ENCODE data around the gene ANKRD34B. TPM values are rescaled to one million over a fixed set of nuclear protein-coding genes. Genes with fewer than 3 reads are reported as not detected.

The ANKRD34B gene
- total RNA-seq, 2 donors from 2014 or later = 0.20 to 0.49 TPM

DNA sequence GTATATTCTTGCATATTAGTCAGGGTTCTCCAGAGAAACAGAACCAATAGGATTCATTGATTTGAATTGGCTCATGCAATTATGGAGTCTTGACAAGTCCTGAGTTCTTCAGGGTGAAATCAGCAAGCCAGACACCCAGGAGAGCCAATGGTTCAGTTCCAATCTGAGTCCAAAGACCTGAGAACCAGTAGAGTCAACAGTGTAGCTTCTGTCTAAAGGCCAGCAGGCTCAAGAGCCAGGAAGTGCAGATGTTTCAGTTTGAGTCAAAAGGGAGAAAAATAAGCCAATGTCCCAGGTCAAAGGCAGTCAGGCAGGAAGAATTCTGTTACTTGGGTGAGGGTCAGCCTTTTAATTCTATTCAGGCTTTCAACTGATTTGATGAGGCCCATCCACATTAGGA is 37.8 kb upstream of the ANKRD34B start:
- Histone ChIP-seq H3K27me3 (ENCODE audit: control insufficient read depth, insufficient read depth, low read length, poor library complexity, severe bottlenecking) (no peaks in the 10 kb centered on the region), H3K9me3 (ENCODE audit: control insufficient read depth, low read length) (peaks cover 5% of the 10 kb centered on the region), H3K27ac (ENCODE audit: low read depth, low read length) (no peak overlapping the region), H3K9ac (ENCODE audit: extremely low read depth, low read length, poor library complexity, severe bottlenecking) (no peak overlapping the region), H3K4me1 (ENCODE audit: control insufficient read depth, insufficient read depth, low read length) (no peaks in the 10 kb centered on the region), H3K4me3 (ENCODE audit: low read length) (no peak overlapping the region), H3K36me3 (ENCODE audit: control insufficient read depth, insufficient read depth, low read length) (no peaks in the 10 kb centered on the region)
- H3K36me3 Mint-ChIP-seq (ENCODE audit: low read depth) = no peaks in the 10 kb centered on the region
- H3K9me3 Mint-ChIP-seq = no peaks in the 10 kb centered on the region
- no peak overlapping the region for H3K4me3 Mint-ChIP-seq
- H3K27ac Mint-ChIP-seq = no peak overlapping the region
- no peak for DNase-seq
- no peaks in the 10 kb centered on the region for H3K27me3 Mint-ChIP-seq (ENCODE audit: insufficient read depth)
- H3K4me1 Mint-ChIP-seq = no peaks in the 10 kb centered on the region
- TF ChIP-seq, protein P1, sequence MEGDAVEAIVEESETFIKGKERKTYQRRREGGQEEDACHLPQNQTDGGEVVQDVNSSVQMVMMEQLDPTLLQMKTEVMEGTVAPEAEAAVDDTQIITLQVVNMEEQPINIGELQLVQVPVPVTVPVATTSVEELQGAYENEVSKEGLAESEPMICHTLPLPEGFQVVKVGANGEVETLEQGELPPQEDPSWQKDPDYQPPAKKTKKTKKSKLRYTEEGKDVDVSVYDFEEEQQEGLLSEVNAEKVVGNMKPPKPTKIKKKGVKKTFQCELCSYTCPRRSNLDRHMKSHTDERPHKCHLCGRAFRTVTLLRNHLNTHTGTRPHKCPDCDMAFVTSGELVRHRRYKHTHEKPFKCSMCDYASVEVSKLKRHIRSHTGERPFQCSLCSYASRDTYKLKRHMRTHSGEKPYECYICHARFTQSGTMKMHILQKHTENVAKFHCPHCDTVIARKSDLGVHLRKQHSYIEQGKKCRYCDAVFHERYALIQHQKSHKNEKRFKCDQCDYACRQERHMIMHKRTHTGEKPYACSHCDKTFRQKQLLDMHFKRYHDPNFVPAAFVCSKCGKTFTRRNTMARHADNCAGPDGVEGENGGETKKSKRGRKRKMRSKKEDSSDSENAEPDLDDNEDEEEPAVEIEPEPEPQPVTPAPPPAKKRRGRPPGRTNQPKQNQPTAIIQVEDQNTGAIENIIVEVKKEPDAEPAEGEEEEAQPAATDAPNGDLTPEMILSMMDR (conservative IDR thresholded peaks at IDR 0.05) = no peak

DNA sequence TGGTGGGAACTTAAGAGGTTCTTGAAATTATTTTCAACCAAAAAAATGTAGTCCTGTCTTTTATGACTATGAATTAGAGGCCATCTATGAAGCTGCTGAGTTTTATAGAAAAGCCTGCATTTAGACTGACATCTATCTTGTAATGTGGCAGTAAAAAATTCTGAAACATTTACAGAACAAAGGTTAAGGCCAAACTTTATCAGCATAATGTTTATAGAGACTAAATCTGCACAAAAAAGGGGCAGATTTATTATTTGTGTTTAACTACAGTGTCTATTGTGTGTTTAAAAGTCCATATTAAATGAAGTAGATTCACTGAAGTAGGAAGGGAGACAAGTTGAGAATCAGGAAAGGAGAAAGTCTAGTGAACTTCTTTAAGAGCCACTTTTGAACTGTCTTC is 37.3 kb upstream of the ANKRD34B start:
- TF ChIP-seq, protein P1 (conservative IDR thresholded peaks at IDR 0.05) = no peak
- Mint-ChIP-seq H3K9me3 (no peaks in the 10 kb centered on the region), H3K4me1 (no peaks in the 10 kb centered on the region), H3K27ac (no peak overlapping the region), H3K4me3 (no peak overlapping the region), H3K27me3 (ENCODE audit: insufficient read depth) (no peaks in the 10 kb centered on the region), H3K36me3 (ENCODE audit: low read depth) (no peaks in the 10 kb centered on the region)
- Histone ChIP-seq H3K27me3 (ENCODE audit: control insufficient read depth, insufficient read depth, low read length, poor library complexity, severe bottlenecking) (no peaks in the 10 kb centered on the region), H3K9me3 (ENCODE audit: control insufficient read depth, low read length) (peaks cover 5% of the 10 kb centered on the region), H3K4me1 (ENCODE audit: control insufficient read depth, insufficient read depth, low read length) (no peaks in the 10 kb centered on the region), H3K4me3 (ENCODE audit: low read length) (no peak overlapping the region), H3K9ac (ENCODE audit: extremely low read depth, low read length, poor library complexity, severe bottlenecking) (no peak overlapping the region), H3K27ac (ENCODE audit: low read depth, low read length) (no peak overlapping the region), H3K36me3 (ENCODE audit: control insufficient read depth, insufficient read depth, low read length) (no peaks in the 10 kb centered on the region)
- no peak for DNase-seq

DNA sequence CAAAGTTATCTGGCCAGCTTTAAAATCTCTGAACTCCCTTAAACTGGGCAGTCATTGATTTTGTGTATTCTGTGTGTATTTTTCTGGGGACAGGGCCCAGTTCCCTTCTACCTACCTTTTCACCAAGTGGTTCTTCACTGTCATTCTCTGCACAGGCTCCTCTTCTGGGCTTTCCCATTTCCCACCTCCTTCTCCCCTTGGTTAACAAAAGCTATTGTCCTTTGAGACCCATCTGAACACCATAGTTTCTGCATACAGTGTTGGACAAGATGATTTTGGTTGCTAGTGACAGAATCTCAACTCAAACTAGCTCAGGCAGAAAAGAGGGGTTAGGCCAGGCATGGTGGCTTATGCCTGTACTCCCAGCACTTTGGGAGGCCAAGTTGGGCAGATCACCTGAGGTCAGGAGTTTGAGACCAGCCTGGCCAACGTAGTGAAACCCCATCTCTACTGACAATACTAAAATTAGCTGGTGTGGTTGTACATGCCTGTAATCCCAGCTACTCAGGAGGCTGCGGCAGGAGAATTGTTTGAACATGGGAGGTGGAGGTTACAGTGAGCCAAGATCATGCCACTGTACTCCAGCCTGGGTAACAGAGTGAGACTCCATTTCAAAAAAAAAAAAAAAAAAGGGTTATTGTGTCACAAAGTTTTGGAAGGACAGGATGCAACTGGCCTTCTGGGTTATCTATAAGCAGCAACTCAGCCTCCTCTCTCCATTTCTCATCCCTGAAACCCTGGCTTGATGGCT is 31.0 kb upstream of the ANKRD34B start:
- 77 to 90% methylated on average over 2 of the region's 2 CpGs for WGBS, 2 experiments (ENCODE audit: insufficient coverage in 1 of 2, insufficient read length in 1 of 2)
- Mint-ChIP-seq H3K27me3 (ENCODE audit: insufficient read depth) (no peaks in the 10 kb centered on the region), H3K9me3 (no peaks in the 10 kb centered on the region), H3K36me3 (ENCODE audit: low read depth) (no peaks in the 10 kb centered on the region), H3K4me1 (no peaks in the 10 kb centered on the region), H3K27ac (no peak overlapping the region), H3K4me3 (no peak overlapping the region)
- Histone ChIP-seq H3K4me3 (ENCODE audit: low read length) (no peak overlapping the region), H3K27ac (ENCODE audit: low read depth, low read length) (no peak overlapping the region), H3K36me3 (ENCODE audit: control insufficient read depth, insufficient read depth, low read length) (no peaks in the 10 kb centered on the region), H3K9me3 (ENCODE audit: control insufficient read depth, low read length) (no peaks in the 10 kb centered on the region), H3K4me1 (ENCODE audit: control insufficient read depth, insufficient read depth, low read length) (no peaks in the 10 kb centered on the region), H3K27me3 (ENCODE audit: control insufficient read depth, insufficient read depth, low read length, poor library complexity, severe bottlenecking) (no peaks in the 10 kb centered on the region), H3K9ac (ENCODE audit: extremely low read depth, low read length, poor library complexity, severe bottlenecking) (no peak overlapping the region)
- DNase-seq = no peak
- TF ChIP-seq, protein P1 (conservative IDR thresholded peaks at IDR 0.05) = no peak

All from endodermal cell (in vitro differentiated cells).